ENCODE results near the gene TIGD3. TPM values are rescaled to one million over a fixed set of nuclear protein-coding genes. Genes with fewer than 3 reads are reported as not detected.

Gene TIGD3
- total and polyA plus RNA-seq, 2 of the 13 experiments (the other 11 are each of a cell fraction or from before 2014, with no cell fraction given) = 0.49 to 4.9 TPM

- TF ChIP-seq E2F5 (CRISPR knock-in tag; conservative IDR thresholded peaks at IDR 0.05) (no peak), TFE3 (CRISPR knock-in tag; IDR thresholded peaks at IDR 0.05) (no peak; the same call in 1 of the 2 replicates), CEBPZ (IDR thresholded peaks at IDR 0.05; ENCODE audit: low read length) (no peak), HDAC1 (CRISPR knock-in tag; IDR thresholded peaks at IDR 0.05) (peak; percentile 78), ZNF747 (CRISPR knock-in tag; IDR thresholded peaks at IDR 0.05; ENCODE audit: borderline replicate concordance) (peak; percentile 68; the same call in 1 of the 2 replicates), ERF (CRISPR knock-in tag; IDR thresholded peaks at IDR 0.05) (no peak), CERS6 (CRISPR knock-in tag; IDR thresholded peaks at IDR 0.05) (no peak), HINFP (CRISPR knock-in tag; IDR thresholded peaks at IDR 0.05; ENCODE audit: low read depth) (no peak), ATRX (CRISPR knock-in tag; IDR thresholded peaks at IDR 0.05; ENCODE audit: borderline replicate concordance) (no peak), ZNF619 (CRISPR knock-in tag; IDR thresholded peaks at IDR 0.05) (no peak), ZBTB8A (CRISPR knock-in tag; IDR thresholded peaks at IDR 0.05; ENCODE audit: borderline replicate concordance, low read depth) (no peak), RBM39 (IDR thresholded peaks at IDR 0.05; ENCODE audit: low read depth, low read length, poor library complexity, severe bottlenecking) (no peak), ZNF567 (CRISPR knock-in tag; IDR thresholded peaks at IDR 0.05; ENCODE audit: borderline replicate concordance) (no peak), ZNF768 (CRISPR knock-in tag; IDR thresholded peaks at IDR 0.05) (peak; percentile 58; the same call in 1 of the 2 replicates), RORA (CRISPR knock-in tag; IDR thresholded peaks at IDR 0.05) (no peak), ZNF274 (CRISPR knock-in tag; IDR thresholded peaks at IDR 0.05) (no peak), ZNF841 (CRISPR knock-in tag; IDR thresholded peaks at IDR 0.05; ENCODE audit: borderline replicate concordance) (no peak), CBX2 (IDR thresholded peaks at IDR 0.05; ENCODE audit: low read depth, low read length) (no peak), CBX2 (CRISPR knock-in tag; IDR thresholded peaks at IDR 0.05; ENCODE audit: low read depth) (no peak), ZSCAN9 (CRISPR knock-in tag; IDR thresholded peaks at IDR 0.05; ENCODE audit: borderline replicate concordance) (peak; percentile 38; the same call in 1 of the 2 replicates)
Observed at GRCh38 chr11:65305501-65306268, 48.9 kb upstream of the TIGD3 start (continued).
